GM10248 (cell line): ENCODE results near the gene POU6F2.

ENCODE experiments used
- CTCF ChIA-PET: fragments of 300-600 bp; sonication (Branson Sonifier 250); formaldehyde crosslinking; extraction: SDS; loops from one replicate; lab custom pipeline; 2021; ENCODE audit warnings: antibody characterized with exemption; lab: Yijun Ruan, JAX
- POLR2A ChIA-PET: fragments of 350-650 bp; sonication (Branson Sonifier 250); formaldehyde crosslinking; extraction: SDS; loops from one replicate; lab custom pipeline; 2020; ENCODE audit warnings: antibody characterized with exemption; lab: Yijun Ruan, JAX
- DNase-seq: peaks from one replicate; pipeline ENCODE4 v3.0.0; 2012; ENCODE audit errors: extremely low spot score
- CTCF ChIP-seq: IDR thresholded peaks from 2 replicates; pipeline ENCODE4 v1.5.1; 2012; ENCODE audit warnings: mild to moderate bottlenecking, low read depth; ENCODE audit errors: extremely low read depth, missing control alignments, control extremely low read depth

Gene POU6F2

GRCh38 chr7:39338716-39339115 is 361.0 kb downstream of the POU6F2 start:
- ChIA-PET CTCF (no interaction called here), POLR2A (no interaction called here)
- no peak for DNase-seq
- TF ChIP-seq CTCF, result no peak

- POLR2A ChIA-PET, result no interaction called here
- CTCF ChIA-PET, result no interaction called here
These were observed 361.9 kb downstream of the POU6F2 start for GRCh38 chr7:39339591-39339990.

GRCh38 chr7:39341083-39341482 is 363.4 kb downstream of the POU6F2 start:
- DNase-seq, result no peak
- POLR2A ChIA-PET, result no interaction called here
- TF ChIP-seq CTCF, result no peak
- CTCF ChIA-PET, result interaction anchor here (1.0 to 1.6 kb wide), 2 partner anchors 10 to 13 kb away, joined by 3 to 4 read pairs; no protein-coding TSS in a partner anchor

More at GRCh38 chr7:39339591-39339990, 361.9 kb downstream of the POU6F2 start:
- TF ChIP-seq CTCF, result no peak
- no peak for DNase-seq

- TF ChIP-seq CTCF, result no peak
- ChIA-PET CTCF (no interaction called here), POLR2A (no interaction called here)
- no peak for DNase-seq
These were observed 365.1 kb downstream of the POU6F2 start for GRCh38 chr7:39342763-39343162.

- ChIA-PET POLR2A (no interaction called here), CTCF (no interaction called here)
- DNase-seq, result no peak
- TF ChIP-seq CTCF, result no peak
These were observed 371.9 kb downstream of the POU6F2 start for GRCh38 chr7:39349452-39350123.

- POLR2A ChIA-PET, result no interaction called here
- DNase-seq, result no peak
- CTCF ChIA-PET, result interaction anchor here (0.7 kb wide), 1 partner anchor 13 kb away, joined by 3 read pairs; no protein-coding TSS in a partner anchor
- TF ChIP-seq CTCF, result no peak
These were observed 376.1 kb downstream of the POU6F2 start for GRCh38 chr7:39353615-39354376.
